ENCODE measurements around the gene L3HYPDH.
"Not testable (repeated sequence)": the region's sequence is repeated elsewhere in the genome, so short reads cannot be mapped to it uniquely, and the experiment has no call there.

The L3HYPDH gene

GRCh38 chr14:59478540-59478939, 5.7 kb downstream of the L3HYPDH start:
- no peak for DNase-seq (ENCODE audit: low read depth)

GRCh38 chr14:59475709-59476108, 8.5 kb downstream of the L3HYPDH start:
- DNase-seq (ENCODE audit: low read depth), result no peak

GRCh38 chr14:59474172-59474571, 10.0 kb downstream of the L3HYPDH start:
- no peak for DNase-seq (ENCODE audit: low read depth)

GRCh38 chr14:59465316-59466135, 18.7 kb downstream of the L3HYPDH start, which contains the start of gene GPR135:
Gene GPR135, minus strand, starts transcription at chr14:59465380. Its CDS starts 154 bp downstream, at chr14:59465226.
- DNase-seq (ENCODE audit: low read depth), result peak; percentile 21

GRCh38 chr14:59464486-59465315, 19.5 kb downstream of the L3HYPDH start:
- peak; percentile 33 for DNase-seq (ENCODE audit: low read depth)

GRCh38 chr14:59463787-59464485, 20.3 kb downstream of the L3HYPDH start:
- peak; percentile 41 for DNase-seq (ENCODE audit: low read depth)

GRCh38 chr14:59461891-59462290, 22.3 kb downstream of the L3HYPDH start:
- no peak for DNase-seq (ENCODE audit: low read depth)

GRCh38 chr14:59460378-59460777, 23.8 kb downstream of the L3HYPDH start:
- no peak for DNase-seq (ENCODE audit: low read depth)

- DNase-seq (ENCODE audit: low read depth), result no peak
These were observed 25.7 kb downstream of the L3HYPDH start for GRCh38 chr14:59458486-59458885.

GRCh38 chr14:59455411-59455810, 28.8 kb downstream of the L3HYPDH start:
- no peak for DNase-seq (ENCODE audit: low read depth)

GRCh38 chr14:59454139-59454538, 30.1 kb downstream of the L3HYPDH start:
- DNase-seq (ENCODE audit: low read depth), result no peak

GRCh38 chr14:59451849-59452248, 32.4 kb downstream of the L3HYPDH start:
- DNase-seq (ENCODE audit: low read depth), result no peak

GRCh38 chr14:59450716-59451115, 33.5 kb downstream of the L3HYPDH start:
- no peak for DNase-seq (ENCODE audit: low read depth)

GRCh38 chr14:59448673-59449072, 35.5 kb downstream of the L3HYPDH start:
- DNase-seq (ENCODE audit: low read depth), result not testable (repeated sequence)

GRCh38 chr14:59439256-59439965, 44.8 kb downstream of the L3HYPDH start:
- DNase-seq (ENCODE audit: low read depth), result no peak

- DNase-seq (ENCODE audit: low read depth), result no peak
These were observed 46.0 kb downstream of the L3HYPDH start for GRCh38 chr14:59438195-59438647.

- DNase-seq (ENCODE audit: low read depth), result no peak
These were observed 48.2 kb downstream of the L3HYPDH start for GRCh38 chr14:59435987-59436386.

GRCh38 chr14:59435101-59435500, 49.1 kb downstream of the L3HYPDH start:
- DNase-seq (ENCODE audit: low read depth), result no peak

- DNase-seq (ENCODE audit: low read depth), result no peak
These were observed 54.4 kb downstream of the L3HYPDH start for GRCh38 chr14:59429790-59430189.

GRCh38 chr14:59428581-59429012, 55.6 kb downstream of the L3HYPDH start:
- DNase-seq (ENCODE audit: low read depth), result no peak

Measured in activated T-cell treated with anti-CD3 and anti-CD28 coated beads for 48 hours (primary cell).